Colonic mucosa (tissue), 4 donors: ENCODE data around the gene TRABD2B. TPM values are rescaled to one million over a fixed set of nuclear protein-coding genes. Genes with fewer than 3 reads are reported as not detected.

Experiments
- DNase-seq: peaks from one replicate; pipeline ENCODE4 v3.0.0-alpha.2; 2020
- H3K27ac ChIP-seq: fragments of 200-600 bp; one replicate; pipeline ENCODE4 v1.8.0; 2021
- H3K27me3 ChIP-seq: fragments of 200-600 bp; one replicate; pipeline ENCODE4 v1.8.0; 2021
- H3K36me3 ChIP-seq: fragments of 200-600 bp; one replicate; pipeline ENCODE4 v1.8.0; 2021
- H3K4me1 ChIP-seq: fragments of 200-600 bp; one replicate; pipeline ENCODE4 v1.8.0; 2021; ENCODE audit warnings: mild to moderate bottlenecking
- H3K4me3 ChIP-seq: fragments of 200-600 bp; one replicate; pipeline ENCODE4 v1.8.0; 2021
- H3K9ac ChIP-seq, 2 donors: one replicate each; pipeline ENCODE4 v1.7.0; 2013; ENCODE audit warnings: control low read depth in 2 of 2, low read depth in 2 of 2, low read length in 2 of 2
- H3K9me3 ChIP-seq: fragments of 200-600 bp; one replicate; pipeline ENCODE4 v1.8.0; 2021
- CTCF ChIP-seq: fragments of 200-600 bp; IDR thresholded peaks from one replicate; pipeline ENCODE4 v1.8.0; 2022; ENCODE audit warnings: antibody characterized with exemption, mild to moderate bottlenecking
- intact Hi-C: fragments of 100-400 bp; cut with DNase I; formaldehyde crosslinking; loops from one replicate; pipeline ENCODE4 v1.14.1; 2022
- total RNA-seq, 2 donors: library from RNA; stranded (reverse); fragmentation: NEBNext Ultra II Directional in 1 of 2; extraction: Animal tissue kit (Norgen Biotek cat#: 25700) in 1 of 2; gene quantifications; one replicate each; pipeline ENCODE4 v1.2.1, GENCODE V29; 2021
- donor health status: healthy.
- donor health status: DM: no; HTN: no; CAD: no.
- donor health status: DM: no; HTN: no; CAD: no.

TRABD2B gene
- total RNA-seq, 2 donors from 2014 or later: 0.42 to 0.77 TPM

- Histone ChIP-seq H3K36me3 (no peaks in the 10 kb centered on the region), H3K27me3 (no peaks in the 10 kb centered on the region), H3K4me3 (no peak overlapping the region), H3K4me1 (no peaks in the 10 kb centered on the region), H3K9me3 (no peaks in the 10 kb centered on the region), H3K9ac (no peak overlapping the region), H3K27ac (no peak overlapping the region)
- TF ChIP-seq CTCF: no peak
- intact Hi-C loops: no loop called here
- no peak for DNase-seq
Measured at GRCh38 chr1:47913225-47913823, 83.9 kb downstream of the TRABD2B start.

GRCh38 chr1:47912756-47913155 lies 84.4 kb downstream of the TRABD2B start:
- H3K4me3 ChIP-seq: no peak overlapping the region

GRCh38 chr1:47911892-47912291 lies 85.3 kb downstream of the TRABD2B start:
- no peak for TF ChIP-seq CTCF
- Histone ChIP-seq H3K9me3 (no peaks in the 10 kb centered on the region), H3K36me3 (no peaks in the 10 kb centered on the region), H3K4me3 (no peak overlapping the region), H3K27me3 (no peaks in the 10 kb centered on the region), H3K4me1 (no peaks in the 10 kb centered on the region), H3K9ac (no peak overlapping the region), H3K27ac (no peak overlapping the region)
- intact Hi-C loops: no loop called here
- DNase-seq: no peak

More at GRCh38 chr1:47912756-47913155, 84.4 kb downstream of the TRABD2B start:
- Histone ChIP-seq H3K27me3 (no peaks in the 10 kb centered on the region), H3K9me3 (no peaks in the 10 kb centered on the region), H3K4me1 (no peaks in the 10 kb centered on the region), H3K27ac (no peak overlapping the region), H3K9ac (no peak overlapping the region), H3K36me3 (no peaks in the 10 kb centered on the region)
- DNase-seq: no peak
- intact Hi-C loops: no loop called here
- no peak for TF ChIP-seq CTCF

- DNase-seq: no peak
- H3K27ac ChIP-seq: no peak overlapping the region
- no peak overlapping the region for H3K9ac ChIP-seq
- no peaks in the 10 kb centered on the region for H3K36me3 ChIP-seq
- no peak overlapping the region for H3K4me3 ChIP-seq
- no peaks in the 10 kb centered on the region for H3K9me3 ChIP-seq
- H3K4me1 ChIP-seq: no peaks in the 10 kb centered on the region
- no peak for TF ChIP-seq CTCF
- intact Hi-C loops: no loop called here
- H3K27me3 ChIP-seq: no peaks in the 10 kb centered on the region
Measured at GRCh38 chr1:47911424-47911823, 85.8 kb downstream of the TRABD2B start.

- no peak overlapping the region for H3K27ac ChIP-seq
- H3K36me3 ChIP-seq: no peaks in the 10 kb centered on the region
- no peak overlapping the region for H3K4me3 ChIP-seq
- H3K27me3 ChIP-seq: no peaks in the 10 kb centered on the region
- H3K9ac ChIP-seq: no peak overlapping the region
- no peak for DNase-seq
- no peak for TF ChIP-seq CTCF
- H3K4me1 ChIP-seq: no peaks in the 10 kb centered on the region
- H3K9me3 ChIP-seq: no peaks in the 10 kb centered on the region
- intact Hi-C loops: no loop called here
Measured at GRCh38 chr1:47908258-47908657, 88.9 kb downstream of the TRABD2B start.
